ENCODE results near the gene OSBPL3.

Gene OSBPL3

DNA sequence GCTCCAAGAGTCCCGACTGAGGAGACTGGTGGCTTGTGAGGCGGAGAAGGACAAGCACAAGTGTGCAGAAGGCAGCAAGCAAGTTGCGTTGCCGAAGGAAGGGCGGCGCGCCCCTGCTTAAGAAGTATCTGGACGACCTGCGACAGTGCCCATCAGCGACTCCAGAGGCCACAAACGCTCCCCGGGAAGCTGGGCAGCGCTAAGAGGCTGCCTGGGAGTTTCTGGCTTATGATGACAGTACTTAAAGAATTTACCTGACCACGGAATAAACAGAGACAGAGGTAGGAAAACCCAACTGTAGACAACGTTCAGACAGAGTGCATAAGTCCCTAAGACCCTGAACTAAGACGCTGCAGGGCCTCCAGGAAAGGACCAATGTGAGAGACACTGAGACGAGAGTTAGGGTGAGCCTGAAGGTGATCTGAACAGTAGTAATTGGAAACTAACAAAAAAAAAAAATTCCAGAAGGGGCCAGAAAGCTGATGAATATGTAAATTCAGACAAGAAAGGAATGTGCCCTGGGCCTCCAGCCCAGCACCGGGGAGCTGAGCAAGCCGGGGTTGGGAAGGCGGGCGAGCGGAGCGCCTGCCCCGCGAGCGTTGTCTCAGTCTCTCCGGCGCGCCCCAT, 1.0 kb downstream of the OSBPL3 start:
- DNase-seq: no peak

DNA sequence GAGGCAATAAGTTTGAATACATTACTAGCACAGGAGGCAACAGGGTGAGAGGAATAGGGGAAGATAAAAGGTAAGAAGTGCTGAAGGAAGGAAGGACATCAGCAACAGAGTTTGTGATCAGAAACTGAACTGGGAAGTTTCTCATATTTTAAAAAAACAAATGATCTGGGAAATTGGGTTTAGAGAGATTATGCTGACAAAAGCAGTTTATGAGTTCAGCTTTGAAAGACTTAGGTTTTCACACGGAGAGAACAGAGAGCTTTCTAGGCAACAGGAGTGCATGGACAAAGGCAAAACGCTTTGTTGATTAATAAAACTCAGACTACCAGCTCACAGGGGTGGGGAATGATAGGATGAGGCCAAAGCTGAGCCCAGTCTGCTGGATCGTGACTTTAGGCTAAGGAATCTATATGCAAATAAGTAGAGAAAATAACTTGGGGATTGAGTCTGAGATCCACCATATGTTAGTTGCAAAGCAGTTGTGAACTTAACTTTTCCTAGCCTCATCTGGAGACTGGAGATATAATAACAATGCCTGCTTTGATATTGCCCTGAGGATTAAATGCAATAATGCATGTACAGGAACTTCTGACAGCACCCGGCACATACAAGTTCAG, 4.2 kb downstream of the OSBPL3 start:
- DNase-seq: no peak

DNA sequence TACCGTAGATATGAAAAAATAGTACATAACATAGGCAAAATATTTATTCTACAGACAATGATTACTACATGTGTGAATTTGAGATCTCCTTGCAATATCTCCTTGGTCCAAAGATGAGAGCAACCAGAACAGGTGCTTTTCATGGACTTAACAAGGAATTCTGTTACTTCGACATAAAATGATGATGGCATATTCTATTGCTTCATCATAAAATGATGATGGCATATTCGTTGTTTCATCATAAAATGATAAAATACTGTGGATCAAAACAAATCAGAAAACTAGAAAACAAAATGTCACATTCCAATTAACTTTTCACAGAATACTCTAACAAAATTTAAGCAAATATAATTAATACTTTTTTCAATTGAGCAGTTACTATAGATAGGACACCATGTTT, 4.8 kb downstream of the OSBPL3 start:
- no peak for DNase-seq

DNA sequence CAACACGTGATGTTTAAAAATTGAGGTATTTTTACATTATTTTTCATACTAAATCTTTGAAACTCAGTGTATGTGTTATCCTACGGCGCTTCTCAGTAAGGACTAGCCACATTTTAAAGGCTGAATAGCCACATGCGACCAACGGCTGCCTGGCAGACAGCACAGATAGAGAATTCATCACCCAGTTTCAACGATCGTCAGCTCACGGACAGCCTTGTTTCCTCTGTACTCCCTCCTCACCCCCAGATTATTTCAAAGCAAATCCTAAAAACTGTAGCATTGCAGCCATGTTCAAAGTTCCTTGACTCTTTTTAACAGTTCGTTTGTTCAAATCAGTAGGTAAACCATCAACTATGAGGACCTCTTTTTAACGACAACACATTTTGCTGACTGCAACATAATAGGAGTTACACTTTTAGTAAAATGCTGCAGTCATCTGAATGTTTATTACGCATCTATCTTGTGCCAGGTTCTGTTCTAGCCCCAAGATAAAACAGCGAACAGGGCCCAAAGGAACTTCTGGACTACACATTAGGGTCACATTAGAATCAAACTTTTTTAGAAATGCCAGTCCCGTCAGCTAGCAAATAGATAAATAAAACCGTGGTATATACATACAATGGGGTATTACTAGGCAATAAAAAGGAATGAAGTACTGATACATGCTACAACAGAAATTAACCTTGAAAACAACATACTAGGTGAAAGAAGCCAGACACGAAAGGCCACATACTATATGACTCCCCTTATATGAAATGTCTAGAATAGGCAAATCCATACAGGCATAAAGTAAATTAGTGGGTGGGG, 5.7 kb downstream of the OSBPL3 start:
- DNase-seq: no peak

DNA sequence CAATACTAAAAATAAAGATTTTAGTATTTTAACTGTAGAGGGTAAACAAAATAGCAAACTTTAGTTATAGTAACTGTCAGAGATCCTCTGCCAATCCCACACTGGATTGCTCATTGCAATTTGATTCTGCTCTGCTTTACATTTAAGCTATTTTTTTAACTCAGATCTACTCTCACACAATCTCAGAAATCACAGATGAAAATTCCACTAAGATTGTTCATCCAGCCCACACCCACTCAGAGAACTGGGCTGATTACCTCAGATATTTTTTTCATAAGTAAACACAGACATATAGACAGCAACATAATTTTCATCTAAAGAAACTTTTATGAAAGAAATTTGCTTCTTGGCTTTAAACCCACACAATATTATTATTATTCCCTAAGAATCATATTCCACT, 7.0 kb downstream of the OSBPL3 start:
- DNase-seq: no peak

DNA sequence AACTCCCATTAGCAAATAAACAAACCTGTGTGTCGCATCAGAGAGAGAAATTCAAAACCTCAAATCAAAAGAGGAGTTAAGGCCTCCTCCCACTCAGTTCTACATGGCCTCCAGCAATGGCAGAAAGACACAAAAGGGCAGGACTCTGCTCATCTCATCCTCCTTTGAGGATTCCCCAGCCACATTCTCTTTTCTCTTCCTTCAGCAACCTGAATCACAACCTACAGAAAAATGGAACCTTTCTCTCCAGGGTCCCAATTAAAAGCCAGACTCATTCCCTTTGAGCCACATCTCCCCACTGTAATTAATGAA, 7.9 kb downstream of the OSBPL3 start:
- no peak for DNase-seq

DNA sequence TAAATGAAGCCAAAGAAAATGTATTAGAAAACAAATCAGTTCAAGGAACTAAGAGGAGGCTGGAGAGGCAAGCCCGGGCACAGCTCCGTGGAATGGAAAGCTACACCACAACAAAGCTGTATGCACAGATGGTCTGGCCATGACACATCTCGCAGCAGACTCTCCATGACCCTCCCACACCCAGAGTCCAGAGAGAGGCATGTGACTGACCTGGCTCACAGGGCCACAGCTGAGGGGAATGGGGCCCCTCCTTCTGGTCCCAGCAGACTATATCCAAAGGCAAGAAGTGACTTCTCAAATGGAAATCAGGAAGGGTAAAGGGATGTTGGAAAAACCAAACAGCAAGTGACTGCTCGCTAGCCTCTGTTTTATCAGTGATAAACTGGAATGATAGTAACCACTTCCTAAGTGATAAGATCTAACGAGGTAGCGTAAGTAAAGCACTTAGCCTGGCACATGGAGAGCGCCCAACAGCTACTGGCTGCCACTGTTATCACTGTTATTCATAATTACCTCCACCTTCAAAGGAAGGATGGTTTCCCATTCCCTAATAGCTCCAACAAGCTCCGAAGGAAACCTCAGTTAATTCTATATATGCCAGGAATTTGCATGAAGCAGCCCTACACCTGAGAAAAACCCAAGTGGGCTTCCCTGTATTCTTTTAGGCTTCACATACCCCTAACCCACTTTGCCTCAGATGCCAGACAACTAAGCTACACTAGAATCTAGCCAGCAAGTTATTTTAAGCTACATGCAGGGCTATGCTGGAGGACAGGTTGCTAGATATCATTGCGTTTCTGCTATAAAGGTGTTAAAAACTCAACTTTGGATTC, 8.4 kb downstream of the OSBPL3 start:
- DNase-seq: no peak

DNA sequence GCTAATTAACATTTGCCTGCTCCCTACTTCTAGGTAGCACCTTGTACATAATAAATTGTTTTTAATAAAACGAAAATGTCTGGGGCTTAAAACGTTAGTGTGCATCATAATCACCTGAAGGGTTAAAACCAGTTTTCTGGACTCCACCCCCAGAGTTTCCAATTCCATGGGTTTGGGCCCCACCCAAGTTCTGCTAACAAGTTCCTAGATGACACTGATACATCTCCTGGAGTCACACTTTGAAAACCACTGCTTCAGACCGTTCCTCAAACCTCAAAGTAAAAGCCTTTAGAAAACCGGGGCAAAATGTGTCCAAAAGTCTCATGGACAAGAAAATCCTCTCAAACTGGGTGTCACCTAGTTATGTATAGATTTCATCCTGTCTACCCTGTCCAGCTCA, 9.3 kb downstream of the OSBPL3 start:
- DNase-seq: no peak

DNA sequence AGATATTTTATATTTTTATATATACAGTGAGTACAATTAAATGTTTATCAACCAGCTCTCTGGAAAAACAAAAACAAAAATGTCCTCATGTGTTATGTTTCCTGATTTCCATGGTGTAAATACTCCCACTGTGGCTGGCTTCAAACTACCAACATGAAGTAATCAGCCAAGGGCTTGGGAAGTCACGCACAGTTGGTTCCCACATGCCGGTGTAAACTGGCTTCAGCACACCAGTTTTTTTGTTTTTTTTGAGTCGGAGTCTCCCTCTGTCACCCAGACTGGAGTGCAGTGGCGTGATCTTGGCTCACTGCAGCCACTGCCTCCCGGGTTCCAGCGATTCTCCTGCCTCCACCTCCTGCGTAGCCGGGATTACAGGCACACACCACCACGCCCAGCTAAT, 11.8 kb downstream of the OSBPL3 start:
- DNase-seq: no peak

DNA sequence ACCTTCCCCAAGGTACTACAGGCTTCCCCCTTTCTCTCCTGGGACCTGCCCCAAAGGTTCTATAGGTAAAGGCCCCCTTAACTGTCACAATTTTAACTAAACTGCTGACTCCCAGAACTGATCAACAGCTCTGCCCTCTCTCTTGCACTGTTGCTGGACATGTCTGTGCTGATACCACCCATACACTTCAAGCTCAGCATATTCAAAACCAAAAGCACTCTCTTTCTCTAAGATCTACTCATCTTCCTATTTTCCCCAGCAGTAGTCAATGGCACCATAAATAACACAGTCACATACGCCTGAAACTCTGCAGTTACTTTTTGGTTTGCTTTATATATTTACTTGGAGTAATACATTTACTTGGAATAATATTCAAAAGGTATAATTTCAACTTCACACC, 12.3 kb downstream of the OSBPL3 start:
- DNase-seq: no peak

DNA sequence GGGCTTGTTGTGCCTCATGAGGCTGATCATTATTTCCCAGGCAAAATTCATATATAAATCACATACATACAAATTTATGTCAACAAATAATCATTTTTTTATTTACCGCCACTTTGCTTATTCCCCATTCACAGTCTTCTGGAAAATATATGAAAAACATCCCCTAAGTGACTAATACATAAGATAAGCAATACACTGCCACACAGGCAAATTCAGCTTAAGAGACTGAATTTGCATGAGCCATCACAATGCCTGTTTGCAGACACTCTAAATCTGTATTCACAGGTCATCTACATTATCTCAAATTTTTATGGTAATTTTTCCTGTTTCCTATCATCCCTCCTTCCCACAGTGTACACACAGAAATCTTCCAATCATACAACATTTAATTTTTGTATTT, 13.2 kb downstream of the OSBPL3 start:
- no peak for DNase-seq

DNA sequence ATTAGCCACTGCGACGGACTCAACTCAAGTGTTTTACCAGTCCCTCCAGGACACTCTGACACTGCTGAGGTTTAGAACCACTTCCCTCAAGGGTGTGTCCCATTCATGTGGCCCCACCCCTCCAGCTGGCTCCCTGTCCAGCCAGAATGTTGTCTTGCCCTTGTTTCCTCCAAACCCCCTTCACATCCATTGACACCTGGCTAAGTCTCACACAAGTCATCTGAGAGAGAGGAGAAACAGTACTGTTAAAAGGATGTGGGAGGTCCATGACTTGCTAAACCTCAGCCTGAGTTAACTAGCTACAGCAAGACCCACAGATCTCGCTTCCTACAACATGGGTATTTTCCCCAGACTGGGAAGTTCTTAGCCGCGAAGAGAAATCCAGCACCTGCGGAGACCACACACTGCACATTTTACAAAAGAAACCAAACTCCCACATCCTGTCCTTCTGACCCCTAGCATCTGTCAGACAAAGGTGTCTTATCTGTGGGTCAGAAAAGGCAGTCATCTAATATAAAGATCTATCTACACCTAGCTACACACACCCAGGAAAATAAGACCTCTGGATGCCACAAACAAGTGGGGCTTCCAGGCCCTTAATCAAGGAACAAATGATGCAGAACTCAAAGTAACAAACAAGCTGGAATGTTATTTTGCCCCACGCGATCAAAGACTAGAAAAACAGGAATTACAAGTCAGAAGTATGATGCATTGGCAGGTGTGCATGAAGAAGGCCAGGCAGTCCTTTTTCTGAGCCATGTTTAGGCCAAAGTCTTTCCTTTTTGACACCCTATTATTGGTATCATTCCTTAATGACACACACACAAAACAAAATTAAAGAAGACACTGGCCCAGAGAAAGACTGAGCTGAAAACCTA, 13.9 kb downstream of the OSBPL3 start:
- DNase-seq: no peak

DNA sequence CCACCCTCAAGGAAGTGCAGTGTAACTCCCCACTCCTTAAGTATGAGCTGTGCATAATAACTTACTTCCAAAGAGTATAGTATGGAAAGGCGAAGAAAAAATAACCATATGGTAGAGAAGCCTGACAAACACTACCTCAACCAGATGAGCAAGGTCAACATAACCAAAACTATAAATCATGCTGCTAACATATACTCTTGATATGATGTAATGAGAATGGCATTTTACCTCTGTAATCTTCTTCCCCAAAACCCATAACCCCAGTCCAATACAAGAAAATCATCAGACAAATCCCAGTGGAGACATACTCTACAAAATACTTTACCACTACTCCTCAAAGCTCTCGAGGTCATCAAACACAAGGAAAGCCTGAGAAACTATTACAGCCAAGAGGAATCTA, 15.8 kb downstream of the OSBPL3 start:
- no peak for DNase-seq

DNA sequence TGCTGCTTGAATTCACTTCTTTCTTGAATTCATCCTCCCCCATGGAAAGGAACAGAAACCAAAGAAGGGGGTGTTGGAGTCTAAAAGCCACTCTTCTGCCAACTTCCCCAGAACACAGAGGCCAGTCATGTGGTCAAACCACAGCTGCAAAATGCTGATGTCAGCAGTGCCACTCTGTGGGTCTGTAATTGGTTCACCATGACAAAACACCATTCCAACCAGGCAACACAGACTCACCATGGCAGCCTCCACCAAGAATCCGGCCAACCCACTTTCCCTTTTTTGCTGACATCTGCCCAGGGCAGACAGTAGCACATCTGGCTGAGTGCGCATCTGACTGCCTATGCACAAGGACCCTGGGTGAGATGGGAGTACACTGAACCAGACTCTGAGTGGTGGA, 16.8 kb downstream of the OSBPL3 start:
- DNase-seq: no peak

DNA sequence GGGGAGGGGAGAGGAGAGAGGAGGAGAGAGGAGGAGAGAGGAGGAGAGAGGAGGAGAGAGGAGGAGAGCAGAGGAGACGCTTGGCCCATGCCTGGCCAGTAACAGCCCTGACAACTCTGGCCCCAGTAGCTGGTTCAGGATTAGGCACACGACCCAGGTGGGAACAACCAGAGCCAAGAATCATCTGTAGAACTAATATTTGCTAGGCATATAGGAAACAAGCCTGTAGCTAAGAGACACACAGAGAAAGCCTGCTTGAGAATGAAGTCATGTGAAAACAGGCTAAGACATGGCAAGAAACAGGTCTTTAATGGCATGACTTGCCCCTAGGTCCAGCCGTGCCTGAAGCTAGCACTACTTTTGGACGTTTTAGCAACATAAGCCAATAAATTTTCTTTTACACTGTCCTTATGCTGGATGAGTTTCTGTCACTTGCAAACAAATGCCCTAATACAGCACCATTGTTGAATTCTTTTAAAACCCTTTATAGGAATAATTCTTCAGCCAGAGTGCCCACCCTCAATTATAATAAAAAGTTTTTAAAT, 17.5 kb downstream of the OSBPL3 start:
- DNase-seq: no peak

DNA sequence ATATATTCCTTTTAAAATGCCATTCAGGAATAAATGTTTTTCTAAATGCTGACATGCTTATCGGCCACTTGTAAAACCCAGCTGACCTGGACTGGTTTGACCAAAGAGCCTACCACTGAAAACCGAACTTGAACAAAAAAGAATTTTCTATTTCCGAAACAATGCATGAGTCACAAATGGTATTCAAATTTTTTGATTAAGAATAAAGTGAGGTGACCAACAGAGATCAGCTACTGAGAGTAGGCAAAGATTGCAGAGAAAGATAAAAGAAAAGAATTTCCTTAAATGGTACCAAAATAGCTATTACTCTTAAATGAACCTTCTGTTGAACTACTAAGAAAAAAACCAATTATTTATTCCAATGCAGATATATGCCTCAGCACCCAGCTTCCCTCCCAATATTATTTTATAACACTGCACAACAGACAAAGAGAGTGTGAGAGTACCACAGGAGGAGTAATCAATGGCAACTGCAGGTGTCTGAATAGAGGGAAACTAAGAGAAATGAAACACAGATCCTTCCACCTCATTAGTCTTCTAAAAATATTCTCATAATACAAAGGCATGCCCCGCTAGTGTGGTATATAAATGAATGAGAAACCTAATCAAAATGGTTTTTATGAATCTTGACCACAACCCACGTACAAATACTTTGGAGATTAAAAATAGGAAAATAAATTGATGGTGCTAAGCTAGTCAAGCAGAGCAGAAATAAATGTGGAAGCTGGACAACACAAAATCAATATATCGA, 20.1 kb downstream of the OSBPL3 start:
- no peak for DNase-seq

DNA sequence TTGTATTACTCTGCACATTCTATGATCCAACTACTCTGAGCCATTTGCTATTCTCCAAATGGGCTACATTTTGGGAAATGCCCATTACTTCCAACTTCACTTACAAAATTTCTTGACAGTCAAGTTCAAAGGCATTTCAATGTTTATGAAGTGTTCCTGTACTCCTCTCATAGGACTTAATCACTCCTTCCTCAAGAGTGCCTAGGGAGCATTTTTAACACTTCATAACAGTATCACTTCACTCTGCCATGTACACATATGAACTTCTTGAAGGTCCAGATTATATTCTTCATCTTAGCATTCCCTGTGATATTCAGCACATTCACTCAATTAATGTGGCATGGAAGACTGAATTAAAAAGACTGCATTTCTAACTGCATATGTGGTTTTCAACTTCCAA, 21.6 kb downstream of the OSBPL3 start:
- DNase-seq: no peak

DNA sequence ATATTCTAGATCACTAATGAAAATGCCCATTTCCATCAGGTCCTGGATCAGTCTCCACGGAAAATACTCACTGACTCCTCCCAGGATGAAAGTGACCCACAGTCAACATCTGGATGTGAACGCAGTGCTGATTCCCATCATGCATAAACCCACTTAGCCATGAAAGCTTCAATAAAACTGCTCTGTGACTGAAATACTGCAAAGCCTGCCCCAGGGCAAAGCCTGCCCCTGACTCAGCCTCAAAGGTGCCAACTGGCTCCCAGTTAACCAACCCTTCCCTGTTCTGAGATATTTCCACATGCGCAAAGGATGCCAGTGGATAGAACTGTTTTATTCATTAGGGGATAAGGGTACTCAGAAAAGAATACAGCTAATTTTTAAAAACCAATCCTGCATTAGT, 24.0 kb downstream of the OSBPL3 start:
- DNase-seq: no peak

DNA sequence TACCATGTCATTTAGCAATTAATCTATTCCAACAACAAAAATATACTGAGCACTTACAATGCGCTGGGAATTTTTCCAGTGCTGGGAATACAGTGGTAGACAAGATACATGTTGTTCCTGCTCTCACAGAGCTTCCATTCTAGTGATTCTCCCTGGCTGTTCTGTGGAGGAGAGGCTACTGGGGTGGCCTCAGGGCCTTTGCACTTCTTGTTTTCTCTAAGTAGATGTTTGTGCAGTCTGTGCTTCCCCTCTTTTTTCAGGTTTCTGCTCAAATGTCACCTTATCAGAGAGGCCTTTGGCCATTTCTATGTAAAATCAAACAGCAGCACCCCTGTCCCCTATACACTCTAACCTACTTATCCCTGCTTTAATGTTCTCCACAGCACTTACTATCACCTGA, 24.7 kb downstream of the OSBPL3 start:
- no peak for DNase-seq

DNA sequence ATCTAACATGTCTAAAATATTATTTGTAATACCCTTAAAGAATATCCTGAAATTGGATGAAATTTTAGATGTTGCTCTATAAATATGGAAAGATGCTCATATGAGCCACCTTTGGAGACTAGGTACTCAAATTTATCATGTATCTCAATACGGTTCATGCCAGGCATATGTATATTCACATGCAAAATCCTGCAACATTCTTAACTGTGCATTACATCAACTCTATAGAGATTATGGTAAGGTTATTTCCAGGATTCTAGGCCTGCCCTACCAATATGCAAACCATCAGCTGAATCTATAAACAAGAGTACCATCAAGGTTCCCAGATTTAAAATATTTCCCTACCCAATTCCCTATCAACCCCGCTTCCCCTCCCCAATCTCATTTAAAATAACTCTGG, 27.5 kb downstream of the OSBPL3 start:
- no peak for DNase-seq

DNA sequence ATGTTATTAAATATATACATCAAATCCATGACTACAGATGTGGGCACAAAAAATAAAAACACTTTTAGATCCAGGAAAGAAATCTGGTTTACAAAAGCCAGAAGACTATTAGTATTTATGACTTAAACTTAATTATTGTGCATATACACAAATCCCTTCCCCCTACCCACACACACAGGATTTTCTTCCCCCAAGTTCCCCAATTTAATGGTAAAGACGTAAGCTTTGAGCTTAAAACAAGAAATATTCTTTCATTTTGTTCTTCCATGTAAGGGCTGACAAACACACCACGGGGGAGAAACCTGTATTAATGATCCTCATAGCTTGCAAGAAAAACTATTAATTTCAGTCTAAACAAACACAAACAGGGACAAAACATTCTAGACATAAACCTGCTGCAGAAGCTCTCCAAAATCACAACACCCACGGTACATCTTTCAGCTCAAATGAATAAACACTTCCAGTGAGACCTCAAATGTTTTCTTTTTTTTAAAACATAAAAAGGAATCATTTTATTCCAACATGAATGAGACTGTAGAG, 28.5 kb downstream of the OSBPL3 start:
- no peak for DNase-seq

Data from effector CD4-positive, alpha-beta T cell (primary cell).